Stimulated activated CD4-positive, alpha-beta T cell treated with anti-CD3 and anti-CD28 coated beads, Interleukin-15, amount 100 ng/mL, for 1 hour (primary cell): ENCODE results near the gene SGSM1.

Experiments used
- DNase-seq, 2 donors: peaks; one replicate each; pipeline ENCODE4 v3.0.0-alpha.2; 2020; ENCODE audit warnings: low read depth in 1 of 2, low spot score in 1 of 2

SGSM1 gene

GRCh38 chr22:24807284-24807950, 1.4 kb downstream of the SGSM1 start:
- no peak for DNase-seq

GRCh38 chr22:24809331-24809730, 3.3 kb downstream of the SGSM1 start:
- no peak for DNase-seq

GRCh38 chr22:24810043-24810749, 4.2 kb downstream of the SGSM1 start:
- DNase-seq, result no peak

- no peak for DNase-seq
Measured at GRCh38 chr22:24812950-24813775, 7.2 kb downstream of the SGSM1 start.

- DNase-seq, result no peak
Measured at GRCh38 chr22:24813861-24814770, 8.1 kb downstream of the SGSM1 start.

- DNase-seq, result no peak
Measured at GRCh38 chr22:24816806-24817205, 10.8 kb downstream of the SGSM1 start.

- DNase-seq, result no peak
Measured at GRCh38 chr22:24819487-24819886, 13.5 kb downstream of the SGSM1 start.

GRCh38 chr22:24819911-24820461, 14.0 kb downstream of the SGSM1 start:
- no peak for DNase-seq

- no peak for DNase-seq
Measured at GRCh38 chr22:24822471-24822870, 16.5 kb downstream of the SGSM1 start.

GRCh38 chr22:24823787-24824186, 17.8 kb downstream of the SGSM1 start:
- no peak for DNase-seq

- DNase-seq, result no peak
Measured at GRCh38 chr22:24824250-24824649, 18.2 kb downstream of the SGSM1 start.

GRCh38 chr22:24824915-24825314, 18.9 kb downstream of the SGSM1 start:
- no peak for DNase-seq

- no peak for DNase-seq
Measured at GRCh38 chr22:24826710-24827285, 20.8 kb downstream of the SGSM1 start.

- DNase-seq, result no peak
Measured at GRCh38 chr22:24827296-24827695, 21.3 kb downstream of the SGSM1 start.

GRCh38 chr22:24830205-24830979, 24.4 kb downstream of the SGSM1 start:
- DNase-seq, result no peak

- no peak for DNase-seq
Measured at GRCh38 chr22:24831687-24832086, 25.7 kb downstream of the SGSM1 start.

- DNase-seq, result no peak
Measured at GRCh38 chr22:24833881-24834495, 28.0 kb downstream of the SGSM1 start.

- no peak for DNase-seq
Measured at GRCh38 chr22:24834845-24835570, 29.0 kb downstream of the SGSM1 start.
